KMS-11 (cell line): Measurements from ENCODE around the gene MMP10.

Experiments
- H2AFZ ChIP-seq: fragments of 200-600 bp; sonication (generic); 2 replicates; pipeline ENCODE4 v1.6.1; 2016; ENCODE audit warnings: antibody characterized with exemption, mixed run types, low read depth
- H3K27ac ChIP-seq: fragments of 200-600 bp; sonication (generic); 2 replicates; pipeline ENCODE4 v1.6.1; 2016; ENCODE audit warnings: mild to moderate bottlenecking, mixed run types
- H3K27me3 ChIP-seq: fragments of 200-600 bp; sonication (generic); 2 replicates; pipeline ENCODE4 v1.6.1; 2017; ENCODE audit warnings: mild to moderate bottlenecking, low read depth, mixed run types, moderate library complexity; ENCODE audit not compliant: insufficient read depth
- H3K36me3 ChIP-seq: fragments of 200-600 bp; sonication (generic); 2 replicates; pipeline ENCODE4 v1.6.1; 2017; ENCODE audit warnings: mild to moderate bottlenecking, mixed run types; ENCODE audit not compliant: insufficient read depth
- H3K4me1 ChIP-seq: fragments of 200-600 bp; sonication (generic); 2 replicates; pipeline ENCODE4 v1.6.1; 2016; ENCODE audit warnings: mild to moderate bottlenecking, low read depth, mixed run types; ENCODE audit not compliant: poor library complexity, severe bottlenecking
- H3K4me2 ChIP-seq: fragments of 200-600 bp; sonication (generic); 2 replicates; pipeline ENCODE4 v1.7.0; 2016; ENCODE audit warnings: mild to moderate bottlenecking, mixed run types
- H3K4me3 ChIP-seq: fragments of 200-600 bp; sonication (generic); IDR thresholded peaks from 2 replicates; pipeline ENCODE4 v1.6.1; 2017; ENCODE audit warnings: low read depth, low read length, mixed read lengths; ENCODE audit not compliant: insufficient read depth
- H3K79me2 ChIP-seq: fragments of 200-600 bp; sonication (generic); 2 replicates; pipeline ENCODE4 v1.6.1; 2016; ENCODE audit warnings: low read depth, mixed run types; ENCODE audit not compliant: insufficient read depth
- H3K9ac ChIP-seq: fragments of 200-600 bp; sonication (generic); 2 replicates; pipeline ENCODE4 v1.6.1; 2016; ENCODE audit warnings: mild to moderate bottlenecking, mixed run types
- H4K20me1 ChIP-seq: fragments of 200-600 bp; sonication (generic); 2 replicates; pipeline ENCODE4 v1.6.1; 2016; ENCODE audit warnings: mild to moderate bottlenecking, mixed run types; ENCODE audit not compliant: insufficient read depth
- CTCF ChIP-seq: fragments of 200-600 bp; sonication (generic); conservative IDR thresholded peaks from 2 replicates; pipeline ENCODE4 v1.6.1; 2017; ENCODE audit warnings: low read depth, mild to moderate bottlenecking, antibody characterized with exemption, low read length, moderate library complexity, mixed read lengths

MMP10 gene

GRCh38 chr11:102724904-102725500 lies 55.4 kb downstream of the MMP10 start, which contains the start of gene MMP8:
Gene MMP8 (minus strand): TSS chr11:102724954. CDS start chr11:102724855, 99 bp downstream.
- Histone ChIP-seq H2AFZ (no peak within 1 kb of the TSS), H3K4me2 (no peak within 1 kb of the TSS), H3K4me1 (no peaks in the 10 kb centered on the region), H3K4me3 (no peak within 1 kb of the TSS), H3K79me2 (no peaks in the 10 kb centered on the region), H3K27ac (no peak within 1 kb of the TSS), H3K9ac (no peak within 1 kb of the TSS), H4K20me1 (no peaks in the 10 kb centered on the region), H3K27me3 (no peaks in the 10 kb centered on the region), H3K36me3 (no peaks in the 10 kb centered on the region)
- TF ChIP-seq CTCF: no peak

- Histone ChIP-seq H3K4me3 (no peak overlapping the region), H4K20me1 (no peaks in the 10 kb centered on the region), H3K9ac (no peak overlapping the region), H3K79me2 (no peaks in the 10 kb centered on the region), H3K27ac (no peak overlapping the region), H3K4me2 (no peak overlapping the region), H3K36me3 (no peaks in the 10 kb centered on the region), H2AFZ (no peak overlapping the region), H3K27me3 (no peaks in the 10 kb centered on the region), H3K4me1 (no peaks in the 10 kb centered on the region)
- no peak for TF ChIP-seq CTCF
Measured at GRCh38 chr11:102722821-102723220, 57.6 kb downstream of the MMP10 start.
